GM12801 (cell line): Measurements from ENCODE around the gene KRTAP25-1.

Experiments
- TF ChIP-seq, protein P1 (sequence below): IDR thresholded peaks from one replicate; pipeline ENCODE4 v1.5.1; 2011; ENCODE audit warnings: control low read depth; ENCODE audit not compliant: insufficient read length; ENCODE audit errors: extremely low read depth

Gene KRTAP25-1, protein sequence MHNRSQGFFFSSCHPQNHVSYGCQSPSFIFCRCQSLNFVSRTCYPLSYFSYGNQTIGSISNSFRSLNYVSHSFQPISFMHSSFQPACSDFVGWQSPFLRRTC

DNA sequence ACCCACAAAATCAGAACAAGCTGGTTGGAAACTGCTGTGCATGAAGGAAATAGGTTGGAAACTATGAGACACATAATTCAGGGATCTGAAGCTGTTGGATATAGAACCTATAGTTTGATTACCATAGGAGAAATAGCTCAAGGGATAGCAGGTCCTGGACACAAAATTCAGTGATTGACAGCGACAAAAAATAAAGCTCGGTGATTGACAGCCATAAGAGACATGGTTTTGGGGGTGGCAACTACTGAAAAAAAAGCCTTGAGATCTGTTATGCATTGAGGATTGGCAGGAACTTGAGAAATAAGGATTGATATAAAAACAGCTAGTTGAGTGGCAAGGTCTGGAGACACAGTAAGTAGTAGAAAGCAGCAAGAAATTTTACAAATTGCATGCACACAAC, at the start of gene KRTAP25-1:
Gene KRTAP25-1, minus strand, starts transcription at position 300 of the 400 bp plus-strand sequence. Its CDS starts 24 bp downstream, at position 276.
- TF ChIP-seq, protein P1, sequence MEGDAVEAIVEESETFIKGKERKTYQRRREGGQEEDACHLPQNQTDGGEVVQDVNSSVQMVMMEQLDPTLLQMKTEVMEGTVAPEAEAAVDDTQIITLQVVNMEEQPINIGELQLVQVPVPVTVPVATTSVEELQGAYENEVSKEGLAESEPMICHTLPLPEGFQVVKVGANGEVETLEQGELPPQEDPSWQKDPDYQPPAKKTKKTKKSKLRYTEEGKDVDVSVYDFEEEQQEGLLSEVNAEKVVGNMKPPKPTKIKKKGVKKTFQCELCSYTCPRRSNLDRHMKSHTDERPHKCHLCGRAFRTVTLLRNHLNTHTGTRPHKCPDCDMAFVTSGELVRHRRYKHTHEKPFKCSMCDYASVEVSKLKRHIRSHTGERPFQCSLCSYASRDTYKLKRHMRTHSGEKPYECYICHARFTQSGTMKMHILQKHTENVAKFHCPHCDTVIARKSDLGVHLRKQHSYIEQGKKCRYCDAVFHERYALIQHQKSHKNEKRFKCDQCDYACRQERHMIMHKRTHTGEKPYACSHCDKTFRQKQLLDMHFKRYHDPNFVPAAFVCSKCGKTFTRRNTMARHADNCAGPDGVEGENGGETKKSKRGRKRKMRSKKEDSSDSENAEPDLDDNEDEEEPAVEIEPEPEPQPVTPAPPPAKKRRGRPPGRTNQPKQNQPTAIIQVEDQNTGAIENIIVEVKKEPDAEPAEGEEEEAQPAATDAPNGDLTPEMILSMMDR, result no peak

DNA sequence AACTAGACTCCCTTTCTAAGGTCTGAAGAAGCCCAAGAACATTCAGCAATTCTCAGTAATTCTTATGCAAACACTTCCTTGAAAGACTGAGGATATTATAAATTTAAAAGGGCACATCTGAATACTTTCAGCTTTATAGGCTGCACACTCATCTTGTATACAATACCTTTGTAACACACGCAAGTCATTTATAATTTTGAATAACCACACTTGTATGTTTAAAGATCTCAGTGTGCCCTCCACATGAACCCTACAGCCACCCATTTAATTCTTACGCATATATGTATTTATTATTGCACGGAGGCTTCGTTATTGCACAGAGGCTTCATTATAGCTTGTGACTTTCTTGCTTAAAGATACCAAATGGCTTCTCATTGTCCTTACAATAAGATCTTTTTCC, 49.4 kb upstream of the KRTAP25-1 start:
- TF ChIP-seq, protein P1, result no peak

DNA sequence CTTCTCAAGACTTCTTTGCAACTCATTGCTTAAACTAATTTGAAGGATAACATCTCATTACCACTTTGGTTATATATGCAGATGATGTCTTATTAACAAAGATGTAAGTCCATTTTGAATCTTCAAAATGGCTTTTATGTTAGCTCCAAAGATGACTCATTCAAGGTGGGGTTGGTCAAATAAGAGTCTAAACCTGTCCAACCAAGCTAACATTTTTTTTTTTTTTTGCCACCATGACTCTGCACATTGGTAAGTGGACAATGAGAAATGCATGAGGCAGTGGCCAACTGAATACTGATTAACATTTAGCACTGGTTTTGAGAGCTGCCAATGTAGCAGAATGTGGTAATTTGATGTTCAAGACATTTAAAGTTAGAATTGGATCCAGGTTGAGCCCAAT, 48.5 kb upstream of the KRTAP25-1 start:
- TF ChIP-seq, protein P1, result no peak

DNA sequence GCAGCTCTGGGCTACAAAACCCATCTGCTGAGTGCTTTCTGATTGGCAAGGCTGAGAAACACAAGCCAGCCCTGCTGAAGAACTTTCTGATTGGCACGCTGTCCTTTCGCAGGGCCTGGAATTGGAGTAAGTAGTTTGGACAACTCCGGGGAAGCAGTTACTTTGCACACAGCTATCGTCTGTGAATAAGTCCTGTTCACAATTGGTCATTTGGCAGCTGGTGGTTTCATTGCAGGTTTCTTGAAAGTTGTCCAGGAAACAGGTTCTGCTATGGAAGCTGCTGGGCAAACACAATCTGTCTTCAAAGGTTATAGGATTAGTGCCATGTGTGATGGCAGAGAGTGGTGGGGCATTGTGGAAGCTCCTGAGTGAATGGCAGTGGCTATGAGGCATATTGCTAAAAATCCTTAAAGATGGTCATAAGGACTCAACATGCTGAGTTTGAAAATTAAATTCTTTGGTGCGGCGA, 48.0 kb upstream of the KRTAP25-1 start, which contains the start of gene KRTAP27-1:
Gene KRTAP27-1, minus strand, starts transcription at position 419 of the 469 bp plus-strand sequence. Its CDS starts 26 bp downstream, at position 393.
- TF ChIP-seq, protein P1, result no peak

DNA sequence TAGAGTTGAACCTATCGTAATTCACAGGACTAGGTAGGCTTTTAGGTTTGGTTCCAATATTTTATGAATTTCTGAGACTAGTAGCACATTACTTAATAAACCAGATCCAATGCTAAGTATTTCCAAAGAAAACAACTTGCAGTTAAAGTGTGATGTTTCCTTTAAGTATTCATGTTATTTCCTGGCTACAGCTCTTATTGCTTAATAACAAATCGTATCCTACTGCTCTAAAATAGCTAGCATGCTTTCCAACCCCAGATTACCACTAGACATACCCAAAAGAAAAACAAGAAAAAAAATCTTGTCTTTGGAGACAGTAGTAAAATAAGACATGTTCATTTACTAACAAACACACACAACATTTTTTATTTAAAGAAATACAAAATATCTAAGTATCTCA, 47.3 kb upstream of the KRTAP25-1 start:
- TF ChIP-seq, protein P1, result no peak

DNA sequence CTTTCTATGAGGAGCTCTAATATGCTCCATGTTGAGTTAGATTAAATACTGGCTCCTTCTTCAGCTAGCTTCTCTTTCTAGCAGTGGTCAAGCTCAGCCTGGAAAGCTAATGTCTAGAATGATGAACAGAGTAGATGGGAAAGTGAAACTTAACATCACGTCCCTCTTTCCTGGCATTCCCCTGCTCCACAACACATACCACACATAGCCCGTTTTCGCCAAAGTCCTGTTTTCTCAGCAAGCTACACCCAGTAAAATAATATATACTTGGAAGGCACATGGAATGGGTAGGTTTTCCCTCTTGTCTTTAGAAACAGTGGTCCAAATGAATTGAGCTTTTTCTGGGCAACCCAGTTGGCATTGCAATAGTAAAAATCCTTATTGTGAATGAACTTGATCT, 44.4 kb upstream of the KRTAP25-1 start:
- TF ChIP-seq, protein P1, result no peak

DNA sequence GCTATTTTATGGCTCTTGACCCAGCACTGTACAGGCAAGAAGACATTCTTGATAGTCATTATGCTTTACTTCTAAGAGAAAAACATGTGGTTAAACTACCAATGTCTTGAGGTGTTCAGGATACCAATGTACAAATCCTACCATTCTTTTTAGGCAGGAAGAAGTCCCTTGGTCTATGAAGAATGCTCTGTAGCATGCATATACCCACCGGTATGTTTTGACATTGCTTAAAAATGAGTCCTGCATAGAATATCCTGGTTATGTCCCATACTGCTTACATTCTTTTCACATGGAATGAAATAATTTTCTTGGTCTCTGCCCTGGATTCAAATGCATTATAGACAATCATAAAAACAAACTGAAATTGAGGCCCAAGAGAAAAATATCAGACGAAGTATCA, 43.4 kb upstream of the KRTAP25-1 start:
- TF ChIP-seq, protein P1, result no peak
